ENCODE measurements around the gene MPO. TPM values are rescaled to one million over a fixed set of nuclear protein-coding genes. Genes with fewer than 3 reads are reported as not detected.

The MPO gene
- total RNA-seq, 1 experiment from 2014 or later: not detected

- Histone ChIP-seq H3K9ac (ENCODE audit: low read length) (no peak overlapping the region), H2AFZ (ENCODE audit: low read length) (no peak overlapping the region), H3K79me2 (ENCODE audit: low read length) (no peaks in the 10 kb centered on the region), H3K4me3 (ENCODE audit: low read length) (no peak overlapping the region), H3K27ac (ENCODE audit: low read length) (no peak overlapping the region), H3K9me2 (replicated peaks; ENCODE audit: insufficient read depth, low read length) (no peaks in the 10 kb centered on the region), H4K20me1 (ENCODE audit: insufficient read depth, low read depth, low read length) (no peaks in the 10 kb centered on the region), H3K4me2 (ENCODE audit: low read depth, low read length, poor library complexity, severe bottlenecking) (no peak overlapping the region), H3K4me1 (ENCODE audit: low read length) (peaks cover 4% of the 10 kb centered on the region), H3K27me3 (ENCODE audit: low read length) (no peaks in the 10 kb centered on the region), H3K36me3 (ENCODE audit: insufficient read depth, low read length) (no peaks in the 10 kb centered on the region), H3K9me3 (ENCODE audit: low read length) (no peaks in the 10 kb centered on the region)
- DNase-seq: no peak
These were observed 34.5 kb downstream of the MPO start for GRCh38 chr17:58246104-58246740.

GRCh38 chr17:58245428-58246103 is 35.2 kb downstream of the MPO start:
- Histone ChIP-seq H3K27ac (ENCODE audit: low read length) (no peak overlapping the region), H3K27me3 (ENCODE audit: low read length) (no peaks in the 10 kb centered on the region), H3K4me3 (ENCODE audit: low read length) (no peak overlapping the region), H3K4me1 (ENCODE audit: low read length) (peaks cover 4% of the 10 kb centered on the region), H3K79me2 (ENCODE audit: low read length) (no peaks in the 10 kb centered on the region), H3K36me3 (ENCODE audit: insufficient read depth, low read length) (no peaks in the 10 kb centered on the region), H3K9me3 (ENCODE audit: low read length) (no peaks in the 10 kb centered on the region), H3K4me2 (ENCODE audit: low read depth, low read length, poor library complexity, severe bottlenecking) (no peak overlapping the region), H2AFZ (ENCODE audit: low read length) (no peak overlapping the region), H4K20me1 (ENCODE audit: insufficient read depth, low read depth, low read length) (no peaks in the 10 kb centered on the region), H3K9me2 (replicated peaks; ENCODE audit: insufficient read depth, low read length) (no peaks in the 10 kb centered on the region), H3K9ac (ENCODE audit: low read length) (no peak overlapping the region)
- DNase-seq: no peak

GRCh38 chr17:58244963-58245362 is 35.8 kb downstream of the MPO start:
- Histone ChIP-seq H3K4me1 (ENCODE audit: low read length) (peaks cover 3% of the 10 kb centered on the region), H3K27ac (ENCODE audit: low read length) (no peak overlapping the region), H3K4me2 (ENCODE audit: low read depth, low read length, poor library complexity, severe bottlenecking) (no peak overlapping the region), H3K9me2 (replicated peaks; ENCODE audit: insufficient read depth, low read length) (no peaks in the 10 kb centered on the region), H3K4me3 (ENCODE audit: low read length) (no peak overlapping the region), H2AFZ (ENCODE audit: low read length) (no peak overlapping the region), H3K36me3 (ENCODE audit: insufficient read depth, low read length) (no peaks in the 10 kb centered on the region), H4K20me1 (ENCODE audit: insufficient read depth, low read depth, low read length) (no peaks in the 10 kb centered on the region), H3K79me2 (ENCODE audit: low read length) (no peaks in the 10 kb centered on the region), H3K27me3 (ENCODE audit: low read length) (no peaks in the 10 kb centered on the region), H3K9me3 (ENCODE audit: low read length) (no peaks in the 10 kb centered on the region), H3K9ac (ENCODE audit: low read length) (no peak overlapping the region)
- no peak for DNase-seq

GRCh38 chr17:58242171-58242784 is 38.5 kb downstream of the MPO start:
- Histone ChIP-seq H3K4me1 (ENCODE audit: low read length) (no peaks in the 10 kb centered on the region), H3K9me2 (replicated peaks; ENCODE audit: insufficient read depth, low read length) (no peaks in the 10 kb centered on the region), H3K9me3 (ENCODE audit: low read length) (no peaks in the 10 kb centered on the region), H4K20me1 (ENCODE audit: insufficient read depth, low read depth, low read length) (no peaks in the 10 kb centered on the region), H3K4me2 (ENCODE audit: low read depth, low read length, poor library complexity, severe bottlenecking) (no peak overlapping the region), H3K27ac (ENCODE audit: low read length) (no peak overlapping the region), H3K4me3 (ENCODE audit: low read length) (no peak overlapping the region), H3K9ac (ENCODE audit: low read length) (no peak overlapping the region), H3K79me2 (ENCODE audit: low read length) (no peaks in the 10 kb centered on the region), H2AFZ (ENCODE audit: low read length) (no peak overlapping the region), H3K36me3 (ENCODE audit: insufficient read depth, low read length) (no peaks in the 10 kb centered on the region), H3K27me3 (ENCODE audit: low read length) (no peaks in the 10 kb centered on the region)
- no peak for DNase-seq

- Histone ChIP-seq H3K9me2 (replicated peaks; ENCODE audit: insufficient read depth, low read length) (no peaks in the 10 kb centered on the region), H3K9me3 (ENCODE audit: low read length) (no peaks in the 10 kb centered on the region), H2AFZ (ENCODE audit: low read length) (no peak overlapping the region), H3K9ac (ENCODE audit: low read length) (no peak overlapping the region), H3K79me2 (ENCODE audit: low read length) (no peaks in the 10 kb centered on the region), H4K20me1 (ENCODE audit: insufficient read depth, low read depth, low read length) (no peaks in the 10 kb centered on the region), H3K4me1 (ENCODE audit: low read length) (no peaks in the 10 kb centered on the region), H3K27me3 (ENCODE audit: low read length) (no peaks in the 10 kb centered on the region), H3K36me3 (ENCODE audit: insufficient read depth, low read length) (no peaks in the 10 kb centered on the region), H3K27ac (ENCODE audit: low read length) (no peak overlapping the region), H3K4me3 (ENCODE audit: low read length) (no peak overlapping the region), H3K4me2 (ENCODE audit: low read depth, low read length, poor library complexity, severe bottlenecking) (no peak overlapping the region)
- no peak for DNase-seq
These were observed 40.7 kb downstream of the MPO start for GRCh38 chr17:58239987-58240386.

GRCh38 chr17:58238147-58238634 is 42.5 kb downstream of the MPO start, which contains the start of gene LPO:
Gene LPO, plus strand, starts transcription at chr17:58238584. Its CDS starts 4,396 bp downstream, at chr17:58242980.
- Histone ChIP-seq H2AFZ (ENCODE audit: low read length) (no peak within 1 kb of the TSS), H3K27ac (ENCODE audit: low read length) (no peak within 1 kb of the TSS), H3K4me3 (ENCODE audit: low read length) (no peak within 1 kb of the TSS), H3K36me3 (ENCODE audit: insufficient read depth, low read length) (no peaks in the 10 kb centered on the region), H3K4me2 (ENCODE audit: low read depth, low read length, poor library complexity, severe bottlenecking) (peak within 1 kb of the TSS; percentile 31), H4K20me1 (ENCODE audit: insufficient read depth, low read depth, low read length) (no peaks in the 10 kb centered on the region), H3K9ac (ENCODE audit: low read length) (no peak within 1 kb of the TSS), H3K9me2 (replicated peaks; ENCODE audit: insufficient read depth, low read length) (no peaks in the 10 kb centered on the region), H3K4me1 (ENCODE audit: low read length) (peaks cover 6% of the 10 kb centered on the region), H3K9me3 (ENCODE audit: low read length) (no peaks in the 10 kb centered on the region), H3K27me3 (ENCODE audit: low read length) (no peaks in the 10 kb centered on the region), H3K79me2 (ENCODE audit: low read length) (no peaks in the 10 kb centered on the region)
- DNase-seq: no peak

GRCh38 chr17:58236394-58236793 is 44.3 kb downstream of the MPO start:
- Histone ChIP-seq H3K4me2 (ENCODE audit: low read depth, low read length, poor library complexity, severe bottlenecking) (no peak overlapping the region), H3K79me2 (ENCODE audit: low read length) (no peaks in the 10 kb centered on the region), H3K9me3 (ENCODE audit: low read length) (no peaks in the 10 kb centered on the region), H2AFZ (ENCODE audit: low read length) (no peak overlapping the region), H3K4me3 (ENCODE audit: low read length) (no peak overlapping the region), H4K20me1 (ENCODE audit: insufficient read depth, low read depth, low read length) (no peaks in the 10 kb centered on the region), H3K9ac (ENCODE audit: low read length) (no peak overlapping the region), H3K4me1 (ENCODE audit: low read length) (peaks cover 15% of the 10 kb centered on the region), H3K27me3 (ENCODE audit: low read length) (no peaks in the 10 kb centered on the region), H3K36me3 (ENCODE audit: insufficient read depth, low read length) (no peaks in the 10 kb centered on the region), H3K9me2 (replicated peaks; ENCODE audit: insufficient read depth, low read length) (no peaks in the 10 kb centered on the region), H3K27ac (ENCODE audit: low read length) (no peak overlapping the region)
- no peak for DNase-seq

- Histone ChIP-seq H3K4me3 (ENCODE audit: low read length) (no peak overlapping the region), H3K9me3 (ENCODE audit: low read length) (no peaks in the 10 kb centered on the region), H3K4me2 (ENCODE audit: low read depth, low read length, poor library complexity, severe bottlenecking) (no peak overlapping the region), H3K9ac (ENCODE audit: low read length) (no peak overlapping the region), H4K20me1 (ENCODE audit: insufficient read depth, low read depth, low read length) (no peaks in the 10 kb centered on the region), H3K27ac (ENCODE audit: low read length) (no peak overlapping the region), H3K27me3 (ENCODE audit: low read length) (no peaks in the 10 kb centered on the region), H3K4me1 (ENCODE audit: low read length) (peaks cover 15% of the 10 kb centered on the region), H3K36me3 (ENCODE audit: insufficient read depth, low read length) (no peaks in the 10 kb centered on the region), H3K79me2 (ENCODE audit: low read length) (no peaks in the 10 kb centered on the region), H3K9me2 (replicated peaks; ENCODE audit: insufficient read depth, low read length) (no peaks in the 10 kb centered on the region), H2AFZ (ENCODE audit: low read length) (no peak overlapping the region)
- no peak for DNase-seq
These were observed 44.9 kb downstream of the MPO start for GRCh38 chr17:58235821-58236220.
